DOHH2 (cell line): Measurements from ENCODE around the gene PTPN2.

ENCODE experiments used
- H3F3A ChIP-seq: fragments of 200-600 bp; sonication (generic), shearing (Covaris generic); 2 replicates; pipeline ENCODE4 v1.6.0; 2016; ENCODE audit warnings: antibody characterized with exemption, mild to moderate bottlenecking; ENCODE audit not compliant: control insufficient read depth, insufficient read depth
- H3K27ac ChIP-seq: fragments of 200-600 bp; sonication (generic); 2 replicates; pipeline ENCODE4 v1.5.1; 2014; ENCODE audit warnings: low read depth, mild to moderate bottlenecking, low read length, moderate library complexity
- H3K27me3 ChIP-seq: fragments of 200-600 bp; sonication (generic); 2 replicates; pipeline ENCODE4 v1.6.1; 2014; ENCODE audit warnings: mild to moderate bottlenecking, low read length, mixed read lengths; ENCODE audit not compliant: control insufficient read depth
- H3K36me3 ChIP-seq: fragments of 200-600 bp; sonication (generic); 2 replicates; pipeline ENCODE4 v1.6.1; 2014; ENCODE audit warnings: mild to moderate bottlenecking, low read length, moderate library complexity, mixed read lengths; ENCODE audit not compliant: control insufficient read depth
- H3K4me1 ChIP-seq: fragments of 200-600 bp; sonication (generic); 2 replicates; pipeline ENCODE4 v1.6.1; 2014; ENCODE audit warnings: mild to moderate bottlenecking, low read length, mixed read lengths; ENCODE audit not compliant: control insufficient read depth
- H3K4me2 ChIP-seq: fragments of 200-600 bp; sonication (generic); 2 replicates; pipeline ENCODE4 v1.6.0; 2014; ENCODE audit warnings: mild to moderate bottlenecking, low read length, moderate library complexity
- H3K4me3 ChIP-seq: fragments of 200-600 bp; sonication (generic); 2 replicates; pipeline ENCODE4 v1.5.1; 2014; ENCODE audit warnings: mild to moderate bottlenecking, low read length, mixed read lengths
- H3K79me2 ChIP-seq: fragments of 200-600 bp; sonication (generic); 2 replicates; pipeline ENCODE4 v1.6.1; 2014; ENCODE audit warnings: mild to moderate bottlenecking, low read length, mixed read lengths; ENCODE audit not compliant: control insufficient read depth
- H3K9me2 ChIP-seq: fragments of 200-600 bp; sonication (generic); replicated peaks from 2 replicates; pipeline ENCODE4 v1.6.1; 2014; ENCODE audit warnings: mild to moderate bottlenecking, low read length, mixed read lengths; ENCODE audit not compliant: control insufficient read depth
- H3K9me3 ChIP-seq: fragments of 200-600 bp; sonication (generic); 2 replicates; pipeline ENCODE4 v1.6.1; 2014; ENCODE audit warnings: antibody characterized with exemption, low read length, mixed read lengths; ENCODE audit not compliant: control insufficient read depth, insufficient read depth
- H4K20me1 ChIP-seq: fragments of 200-600 bp; sonication (generic); 2 replicates; pipeline ENCODE4 v1.6.0; 2014; ENCODE audit warnings: low read depth, mild to moderate bottlenecking, antibody characterized with exemption, low read length, moderate library complexity; ENCODE audit not compliant: control insufficient read depth, insufficient read depth
- EZH2phosphoT487 ChIP-seq: fragments of 200-600 bp; sonication (generic); IDR thresholded peaks from 2 replicates; pipeline ENCODE4 v1.6.1; 2017; ENCODE audit warnings: borderline replicate concordance, mild to moderate bottlenecking, antibody characterized with exemption, low read length, moderate library complexity, mixed read lengths
- TF ChIP-seq, protein P1 (sequence below): fragments of 200-600 bp; sonication (generic); IDR thresholded peaks from one replicate; pipeline ENCODE4 v1.5.1; 2014; ENCODE audit warnings: antibody characterized with exemption, mild to moderate bottlenecking, low read depth, low read length; ENCODE audit not compliant: poor library complexity, severe bottlenecking

Gene PTPN2

DNA sequence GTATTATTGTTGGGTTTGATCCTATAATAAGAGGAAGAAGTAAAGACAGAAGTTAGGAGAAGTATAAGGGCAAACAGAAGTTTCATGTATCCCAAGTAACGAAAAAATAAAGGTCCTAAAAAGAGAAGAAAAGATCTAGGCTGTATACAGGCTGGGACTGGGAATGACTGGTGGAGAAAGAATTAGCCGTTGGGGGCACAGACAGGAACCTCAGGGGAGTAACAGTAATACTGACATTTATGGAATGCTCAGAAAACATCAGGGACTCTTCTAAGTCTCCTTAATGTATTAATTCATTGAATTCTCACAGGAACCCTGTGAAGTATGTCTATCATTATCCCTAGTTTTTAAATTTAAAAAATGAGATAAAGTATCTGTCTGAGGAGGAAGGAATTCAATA is 67.6 kb downstream of the PTPN2 start:
- H3K36me3 ChIP-seq, result peaks cover 28% of the 10 kb centered on the region

GRCh38 chr18:12811191-12811950 is 72.7 kb downstream of the PTPN2 start:
- no peaks in the 10 kb centered on the region for H3F3A ChIP-seq
- H3K27ac ChIP-seq, result no peak overlapping the region
- no peaks in the 10 kb centered on the region for H3K4me1 ChIP-seq
- no peaks in the 10 kb centered on the region for H3K9me2 ChIP-seq
- peaks cover 26% of the 10 kb centered on the region for H3K36me3 ChIP-seq
- no peak overlapping the region for H3K4me2 ChIP-seq
- H3K9me3 ChIP-seq, result no peaks in the 10 kb centered on the region
- no peaks in the 10 kb centered on the region for H3K79me2 ChIP-seq
- TF ChIP-seq, protein P1, sequence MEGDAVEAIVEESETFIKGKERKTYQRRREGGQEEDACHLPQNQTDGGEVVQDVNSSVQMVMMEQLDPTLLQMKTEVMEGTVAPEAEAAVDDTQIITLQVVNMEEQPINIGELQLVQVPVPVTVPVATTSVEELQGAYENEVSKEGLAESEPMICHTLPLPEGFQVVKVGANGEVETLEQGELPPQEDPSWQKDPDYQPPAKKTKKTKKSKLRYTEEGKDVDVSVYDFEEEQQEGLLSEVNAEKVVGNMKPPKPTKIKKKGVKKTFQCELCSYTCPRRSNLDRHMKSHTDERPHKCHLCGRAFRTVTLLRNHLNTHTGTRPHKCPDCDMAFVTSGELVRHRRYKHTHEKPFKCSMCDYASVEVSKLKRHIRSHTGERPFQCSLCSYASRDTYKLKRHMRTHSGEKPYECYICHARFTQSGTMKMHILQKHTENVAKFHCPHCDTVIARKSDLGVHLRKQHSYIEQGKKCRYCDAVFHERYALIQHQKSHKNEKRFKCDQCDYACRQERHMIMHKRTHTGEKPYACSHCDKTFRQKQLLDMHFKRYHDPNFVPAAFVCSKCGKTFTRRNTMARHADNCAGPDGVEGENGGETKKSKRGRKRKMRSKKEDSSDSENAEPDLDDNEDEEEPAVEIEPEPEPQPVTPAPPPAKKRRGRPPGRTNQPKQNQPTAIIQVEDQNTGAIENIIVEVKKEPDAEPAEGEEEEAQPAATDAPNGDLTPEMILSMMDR, result no peak
- no peak for TF ChIP-seq EZH2phosphoT487
- H3K27me3 ChIP-seq, result no peaks in the 10 kb centered on the region
- H3K4me3 ChIP-seq, result no peak overlapping the region
- no peaks in the 10 kb centered on the region for H4K20me1 ChIP-seq

More for the DNA sequence above, 67.6 kb downstream of the PTPN2 start:
- no peak for TF ChIP-seq EZH2phosphoT487
- TF ChIP-seq, protein P1, result no peak
- H4K20me1 ChIP-seq, result no peaks in the 10 kb centered on the region
- no peaks in the 10 kb centered on the region for H3K4me1 ChIP-seq
- no peak overlapping the region for H3K4me3 ChIP-seq
- H3K27ac ChIP-seq, result no peak overlapping the region
- no peak overlapping the region for H3K4me2 ChIP-seq
- no peaks in the 10 kb centered on the region for H3K27me3 ChIP-seq
- no peaks in the 10 kb centered on the region for H3K79me2 ChIP-seq
- H3K9me2 ChIP-seq, result no peaks in the 10 kb centered on the region
- no peaks in the 10 kb centered on the region for H3K9me3 ChIP-seq
- no peaks in the 10 kb centered on the region for H3F3A ChIP-seq

- H3K4me3 ChIP-seq, result no peak overlapping the region
- H3K36me3 ChIP-seq, result peaks cover 15% of the 10 kb centered on the region
- H3K27ac ChIP-seq, result no peak overlapping the region
- H3K9me3 ChIP-seq, result no peaks in the 10 kb centered on the region
- no peaks in the 10 kb centered on the region for H3K79me2 ChIP-seq
- no peak overlapping the region for H3K4me2 ChIP-seq
- H3F3A ChIP-seq, result no peaks in the 10 kb centered on the region
- TF ChIP-seq EZH2phosphoT487, result no peak
- TF ChIP-seq, protein P1, result no peak
- H3K9me2 ChIP-seq, result no peaks in the 10 kb centered on the region
- no peaks in the 10 kb centered on the region for H4K20me1 ChIP-seq
- no peaks in the 10 kb centered on the region for H3K27me3 ChIP-seq
- H3K4me1 ChIP-seq, result peaks cover 9% of the 10 kb centered on the region
These were observed 80.7 kb downstream of the PTPN2 start for GRCh38 chr18:12803069-12803936.
